Karpas-422 (cell line): ENCODE results near the gene EFNA5. TPM values are rescaled to one million over a fixed set of nuclear protein-coding genes. Genes with fewer than 3 reads are reported as not detected.

Experiments
- DNase-seq: peaks from one replicate; pipeline ENCODE4 v3.0.0-alpha.2; 2015
- H2AFZ ChIP-seq: fragments of 200-600 bp; sonication (generic); 2 replicates; pipeline ENCODE4 v1.6.1; 2014; ENCODE audit warnings: antibody characterized with exemption, low read length, mixed read lengths
- H3K27ac ChIP-seq: fragments of 200-600 bp; sonication (generic); 2 replicates; pipeline ENCODE4 v1.5.1; 2014; ENCODE audit warnings: mild to moderate bottlenecking, low read length, moderate library complexity
- H3K27me3 ChIP-seq: fragments of 200-600 bp; sonication (generic); 2 replicates; pipeline ENCODE4 v1.6.1; 2014; ENCODE audit warnings: low read length, mixed read lengths
- H3K36me3 ChIP-seq: fragments of 200-600 bp; sonication (generic); 2 replicates; pipeline ENCODE4 v1.6.1; 2014; ENCODE audit warnings: low read length, mixed read lengths; ENCODE audit not compliant: insufficient read depth
- H3K4me1 ChIP-seq: fragments of 200-600 bp; sonication (generic); 2 replicates; pipeline ENCODE4 v1.6.1; 2014; ENCODE audit warnings: mild to moderate bottlenecking, low read length, mixed read lengths
- H3K4me2 ChIP-seq: fragments of 200-600 bp; sonication (generic); 2 replicates; pipeline ENCODE4 v1.6.1; 2014; ENCODE audit warnings: low read length, low read depth, mild to moderate bottlenecking; ENCODE audit not compliant: poor library complexity, severe bottlenecking
- H3K4me3 ChIP-seq: fragments of 200-600 bp; sonication (generic); 2 replicates; pipeline ENCODE4 v1.5.1; 2014; ENCODE audit warnings: mild to moderate bottlenecking, antibody characterized with exemption, low read length, mixed read lengths
- H3K79me2 ChIP-seq: fragments of 200-600 bp; sonication (generic); 2 replicates; pipeline ENCODE4 v1.6.1; 2014; ENCODE audit warnings: mild to moderate bottlenecking, low read length, mixed read lengths
- H3K9ac ChIP-seq: fragments of 200-600 bp; sonication (generic); 2 replicates; pipeline ENCODE4 v1.6.0; 2014; ENCODE audit warnings: low read length
- H3K9me2 ChIP-seq: fragments of 200-600 bp; sonication (generic), shearing (Covaris generic); replicated peaks from 2 replicates; pipeline ENCODE4 v1.6.0; 2014; ENCODE audit warnings: mild to moderate bottlenecking, low read length, moderate library complexity; ENCODE audit not compliant: insufficient read depth
- H3K9me3 ChIP-seq: fragments of 300-700, 200-600 bp; sonication (generic); 2 replicates; pipeline ENCODE4 v1.6.1; 2014; ENCODE audit warnings: low read length, mixed read lengths
- H4K20me1 ChIP-seq: fragments of 200-600 bp; sonication (generic); 2 replicates; pipeline ENCODE4 v1.6.1; 2014; ENCODE audit warnings: mild to moderate bottlenecking, antibody characterized with exemption, low read length, low read depth; ENCODE audit not compliant: insufficient read depth
- total RNA-seq: library from RNA; depleted of rRNA; stranded (reverse); fragments of >200 nt; shearing (Covaris generic); gene quantifications from 2 replicates; pipeline ENCODE4 v1.2.3, GENCODE V29; 2014; ENCODE audit warnings: low replicate concordance

The EFNA5 gene
- total RNA-seq, 1 experiment from 2014 or later: not detected

DNA sequence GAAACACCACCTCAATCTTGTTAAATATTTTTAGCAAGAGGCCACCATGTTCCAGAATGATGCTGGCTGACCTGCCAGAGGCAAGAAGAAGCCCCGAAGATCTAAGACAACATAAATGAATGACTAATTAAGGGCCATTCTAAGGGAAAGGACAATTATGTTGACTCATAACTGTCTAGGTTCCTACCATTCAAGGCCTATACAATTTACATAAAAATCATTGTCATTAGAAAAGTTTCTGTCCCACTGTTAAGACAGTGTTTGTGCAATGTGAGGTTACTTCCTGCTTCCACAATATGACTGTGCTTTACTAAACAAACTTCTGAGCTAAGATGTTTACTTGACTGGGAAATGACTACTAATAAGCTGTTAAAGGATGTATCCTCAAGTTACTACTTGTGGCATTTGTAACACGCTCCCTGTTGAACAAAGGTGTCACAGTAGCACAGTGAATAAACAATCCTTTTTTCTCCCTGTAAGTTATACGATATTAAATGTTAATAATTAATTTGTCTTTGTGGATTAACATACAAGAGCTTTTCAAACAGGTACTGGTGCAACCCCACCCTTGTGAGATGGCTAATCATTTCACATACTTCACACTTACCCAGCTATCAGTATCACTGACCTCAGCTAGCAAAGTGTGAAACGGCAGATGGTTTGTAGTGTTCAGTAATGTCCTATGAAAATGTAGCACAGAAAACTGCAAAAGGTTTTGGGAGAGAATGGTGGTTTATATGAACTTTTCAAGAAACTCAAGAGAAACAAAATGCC lies 195.8 kb downstream of the EFNA5 start:
- no peaks in the 10 kb centered on the region for H3K9me2 ChIP-seq
- H3K27ac ChIP-seq: no peak overlapping the region
- H3K9me3 ChIP-seq: no peaks in the 10 kb centered on the region
- no peak overlapping the region for H3K4me2 ChIP-seq
- no peaks in the 10 kb centered on the region for H3K27me3 ChIP-seq
- H3K9ac ChIP-seq: no peak overlapping the region
- H3K36me3 ChIP-seq: no peaks in the 10 kb centered on the region
- no peak for DNase-seq
- no peak overlapping the region for H3K4me3 ChIP-seq
- no peaks in the 10 kb centered on the region for H4K20me1 ChIP-seq
- no peak overlapping the region for H2AFZ ChIP-seq
- H3K4me1 ChIP-seq: no peaks in the 10 kb centered on the region
- H3K79me2 ChIP-seq: no peaks in the 10 kb centered on the region

DNA sequence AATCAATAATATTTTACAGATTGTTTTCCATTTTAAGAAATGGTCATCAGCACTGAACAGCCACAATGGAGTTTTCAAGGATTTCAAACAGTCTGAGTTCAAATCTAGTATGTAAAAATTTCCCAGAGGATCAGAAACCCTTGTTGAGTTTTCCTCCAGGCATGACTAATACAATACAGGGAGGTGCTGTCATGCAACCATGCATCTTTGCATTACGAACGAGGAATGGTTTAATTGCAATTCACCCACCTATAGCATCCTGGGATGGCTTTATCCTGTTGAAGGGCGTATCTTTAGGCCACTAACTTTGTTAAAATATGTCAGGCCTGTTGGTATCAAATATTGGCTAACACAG lies 196.4 kb downstream of the EFNA5 start:
- no peak overlapping the region for H2AFZ ChIP-seq
- no peaks in the 10 kb centered on the region for H3K79me2 ChIP-seq
- no peak overlapping the region for H3K4me2 ChIP-seq
- no peak overlapping the region for H3K27ac ChIP-seq
- H4K20me1 ChIP-seq: no peaks in the 10 kb centered on the region
- H3K4me3 ChIP-seq: no peak overlapping the region
- no peaks in the 10 kb centered on the region for H3K27me3 ChIP-seq
- H3K4me1 ChIP-seq: no peaks in the 10 kb centered on the region
- no peak for DNase-seq
- no peaks in the 10 kb centered on the region for H3K9me2 ChIP-seq
- H3K36me3 ChIP-seq: no peaks in the 10 kb centered on the region
- H3K9ac ChIP-seq: no peak overlapping the region
- H3K9me3 ChIP-seq: no peaks in the 10 kb centered on the region

DNA sequence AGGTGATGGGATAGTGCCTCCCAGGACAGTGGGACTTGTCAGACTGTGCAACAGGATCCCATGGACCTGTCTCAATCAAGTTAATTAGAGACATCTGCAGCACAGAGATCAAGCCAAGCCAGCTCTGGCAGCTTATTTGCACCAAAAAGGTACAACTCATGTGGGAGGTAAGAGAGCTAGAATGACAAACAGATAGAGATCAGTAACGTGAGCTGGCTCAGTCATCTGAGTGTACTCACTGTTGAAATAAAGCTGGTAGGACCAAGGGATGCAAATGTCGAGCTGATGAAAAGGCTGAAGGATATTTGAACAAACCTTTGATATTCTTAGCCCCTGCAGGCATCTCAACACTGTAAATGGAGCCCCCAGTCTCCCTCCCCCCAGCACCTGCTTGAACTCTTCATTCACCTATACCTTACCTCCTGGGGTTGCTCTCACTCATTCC lies 198.1 kb downstream of the EFNA5 start:
- H2AFZ ChIP-seq: no peak overlapping the region
- H3K4me1 ChIP-seq: no peaks in the 10 kb centered on the region
- no peak for DNase-seq
- no peaks in the 10 kb centered on the region for H3K27me3 ChIP-seq
- no peaks in the 10 kb centered on the region for H3K79me2 ChIP-seq
- H4K20me1 ChIP-seq: no peaks in the 10 kb centered on the region
- no peaks in the 10 kb centered on the region for H3K9me2 ChIP-seq
- H3K4me2 ChIP-seq: no peak overlapping the region
- no peaks in the 10 kb centered on the region for H3K9me3 ChIP-seq
- no peak overlapping the region for H3K9ac ChIP-seq
- H3K27ac ChIP-seq: no peak overlapping the region
- H3K4me3 ChIP-seq: no peak overlapping the region
- no peaks in the 10 kb centered on the region for H3K36me3 ChIP-seq

DNA sequence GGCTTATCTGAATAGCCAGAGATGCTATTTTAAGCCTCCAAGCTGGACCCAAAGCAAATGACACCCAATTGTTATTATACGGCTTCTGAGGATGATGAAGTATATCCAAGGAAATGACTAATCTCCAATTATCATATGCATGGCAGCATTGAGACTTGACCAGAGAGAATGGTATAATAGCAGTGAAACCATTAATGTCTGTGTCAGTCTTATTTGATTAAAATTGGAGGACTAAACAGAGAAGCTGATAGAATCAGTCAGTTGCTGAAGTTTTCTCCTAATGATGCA lies 200.5 kb downstream of the EFNA5 start:
- Histone ChIP-seq H3K9me2 (no peaks in the 10 kb centered on the region), H3K9me3 (no peaks in the 10 kb centered on the region), H3K27me3 (no peaks in the 10 kb centered on the region), H3K4me1 (no peaks in the 10 kb centered on the region), H3K9ac (no peak overlapping the region), H3K79me2 (no peaks in the 10 kb centered on the region), H2AFZ (no peak overlapping the region), H3K4me2 (no peak overlapping the region), H3K4me3 (no peak overlapping the region), H4K20me1 (no peaks in the 10 kb centered on the region), H3K36me3 (no peaks in the 10 kb centered on the region), H3K27ac (no peak overlapping the region)
- no peak for DNase-seq

DNA sequence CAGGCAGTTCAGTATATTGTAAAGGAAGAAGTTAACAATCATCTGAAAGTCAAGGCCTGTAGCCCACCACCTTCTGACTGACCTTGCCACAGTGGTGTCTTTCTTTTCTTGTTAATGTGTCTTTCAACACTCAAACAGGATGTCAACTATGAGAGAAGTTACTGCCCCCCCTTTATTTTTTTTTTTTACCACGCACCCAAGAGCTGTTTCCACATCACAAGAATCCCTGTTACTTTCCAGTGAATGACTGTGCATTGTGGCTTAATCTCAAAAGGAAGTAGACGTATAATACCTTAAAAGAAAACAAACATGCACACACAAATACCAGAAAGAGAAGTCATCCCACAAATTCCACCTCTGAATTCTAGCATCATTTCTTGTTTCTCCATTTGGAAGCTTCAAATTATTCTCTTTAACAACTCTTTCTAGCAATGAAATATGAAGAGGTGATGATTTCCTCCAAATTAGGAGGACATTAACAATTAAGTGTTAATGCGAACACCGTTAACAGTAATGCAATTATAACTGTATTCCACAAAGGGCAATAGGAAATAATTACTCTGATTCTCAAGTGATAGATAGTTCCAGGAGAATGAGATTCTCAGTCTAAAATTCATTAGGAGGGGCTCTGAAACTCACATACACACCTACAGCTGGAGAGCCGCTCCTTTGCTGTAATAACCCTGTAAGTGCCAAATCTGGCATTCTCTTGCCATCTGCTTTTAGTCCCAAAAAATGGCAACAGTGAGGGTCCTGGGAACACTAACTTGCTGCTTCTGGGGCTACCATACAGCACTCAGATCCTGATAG lies 201.0 kb downstream of the EFNA5 start:
- no peaks in the 10 kb centered on the region for H3K9me2 ChIP-seq
- no peak overlapping the region for H3K9ac ChIP-seq
- H3K79me2 ChIP-seq: no peaks in the 10 kb centered on the region
- no peak for DNase-seq
- H3K27ac ChIP-seq: no peak overlapping the region
- no peak overlapping the region for H3K4me3 ChIP-seq
- no peaks in the 10 kb centered on the region for H3K36me3 ChIP-seq
- no peak overlapping the region for H2AFZ ChIP-seq
- no peak overlapping the region for H3K4me2 ChIP-seq
- H3K4me1 ChIP-seq: no peaks in the 10 kb centered on the region
- H3K9me3 ChIP-seq: no peaks in the 10 kb centered on the region
- H4K20me1 ChIP-seq: no peaks in the 10 kb centered on the region
- H3K27me3 ChIP-seq: no peaks in the 10 kb centered on the region

DNA sequence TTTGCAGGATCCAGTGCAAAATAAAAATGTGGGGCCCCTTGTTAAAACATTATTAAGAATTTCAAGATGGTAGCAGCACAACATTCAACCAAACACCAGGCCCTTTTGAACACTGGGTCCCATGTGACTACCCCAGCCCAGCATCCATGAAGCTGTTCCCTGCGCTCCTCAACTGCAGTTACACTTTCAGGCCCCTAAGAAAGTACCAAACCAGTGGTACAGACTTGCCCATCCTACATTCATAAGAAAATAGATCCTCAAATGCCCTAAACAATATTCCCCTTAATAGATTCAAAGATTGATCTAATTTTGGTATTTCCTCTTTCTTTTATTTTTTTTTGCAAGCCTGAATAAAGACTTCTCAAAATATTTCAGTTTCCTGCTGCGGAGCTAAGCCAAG lies 201.7 kb downstream of the EFNA5 start:
- Histone ChIP-seq H3K4me3 (no peak overlapping the region), H3K9me3 (no peaks in the 10 kb centered on the region), H3K79me2 (no peaks in the 10 kb centered on the region), H3K4me2 (no peak overlapping the region), H3K9ac (no peak overlapping the region), H3K9me2 (no peaks in the 10 kb centered on the region), H3K4me1 (no peaks in the 10 kb centered on the region), H3K27me3 (no peaks in the 10 kb centered on the region), H4K20me1 (no peaks in the 10 kb centered on the region), H3K36me3 (no peaks in the 10 kb centered on the region), H2AFZ (no peak overlapping the region), H3K27ac (no peak overlapping the region)
- no peak for DNase-seq

DNA sequence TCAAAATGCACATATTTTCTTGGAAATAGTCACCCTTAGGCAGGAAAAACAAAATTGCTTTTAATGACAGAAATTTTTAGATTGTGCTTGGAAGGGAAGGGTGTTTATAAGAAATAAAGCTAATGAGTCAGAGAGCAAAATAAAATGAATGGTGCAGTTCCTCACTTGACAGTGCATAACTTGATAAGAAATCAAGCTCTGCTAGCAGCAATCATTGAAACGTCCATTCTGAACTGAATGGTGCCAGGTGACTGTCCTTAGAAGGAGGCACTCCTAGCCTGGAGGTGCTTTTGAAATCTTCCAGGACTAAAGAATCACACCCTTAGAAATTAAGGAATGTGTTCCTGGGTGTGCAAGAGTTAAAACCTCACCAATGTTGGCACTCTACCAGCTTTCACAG lies 202.5 kb downstream of the EFNA5 start:
- no peaks in the 10 kb centered on the region for H3K9me3 ChIP-seq
- no peaks in the 10 kb centered on the region for H3K9me2 ChIP-seq
- H3K4me2 ChIP-seq: no peak overlapping the region
- H3K9ac ChIP-seq: no peak overlapping the region
- no peak overlapping the region for H3K27ac ChIP-seq
- no peaks in the 10 kb centered on the region for H3K79me2 ChIP-seq
- no peaks in the 10 kb centered on the region for H4K20me1 ChIP-seq
- no peaks in the 10 kb centered on the region for H3K4me1 ChIP-seq
- no peaks in the 10 kb centered on the region for H3K36me3 ChIP-seq
- no peaks in the 10 kb centered on the region for H3K27me3 ChIP-seq
- H3K4me3 ChIP-seq: no peak overlapping the region
- H2AFZ ChIP-seq: no peak overlapping the region
- DNase-seq: no peak

DNA sequence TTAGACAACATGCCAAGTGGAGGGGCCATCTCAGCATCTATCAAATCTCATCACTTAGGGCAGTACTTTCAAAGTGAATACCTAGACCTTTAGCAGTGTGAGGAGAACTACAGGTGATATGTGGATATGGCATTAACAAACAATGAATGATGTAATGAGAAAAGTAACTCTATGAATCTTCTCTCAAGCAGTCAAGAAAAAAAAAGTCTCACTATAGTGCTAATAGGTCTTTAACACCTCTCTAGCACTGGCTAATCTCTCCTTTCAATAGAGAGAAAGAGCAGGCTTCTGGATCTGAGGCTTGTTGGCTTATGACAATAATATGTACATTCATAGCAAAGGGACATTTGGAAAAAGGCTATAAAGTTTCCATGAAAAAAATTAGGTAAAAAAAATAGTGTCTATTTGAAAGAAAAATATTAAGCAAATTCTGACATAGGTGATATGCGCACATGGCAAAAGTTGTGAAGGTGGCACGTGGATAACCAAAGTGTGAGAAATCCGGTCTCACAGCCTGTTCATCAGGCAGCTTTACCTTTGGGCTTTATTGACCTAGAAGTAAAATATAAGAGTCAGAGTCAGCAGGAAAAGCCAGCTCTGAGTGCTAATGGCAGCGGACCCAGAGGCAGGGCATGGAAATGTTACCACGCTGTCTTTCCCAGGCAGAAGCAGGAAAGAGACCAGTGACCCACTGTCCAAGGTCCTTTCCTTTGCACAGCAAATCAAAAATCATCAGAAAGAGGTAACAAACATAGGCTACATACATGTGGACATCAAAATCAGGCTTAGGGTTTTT lies 203.4 kb downstream of the EFNA5 start:
- Histone ChIP-seq H3K9me2 (no peaks in the 10 kb centered on the region), H3K9ac (no peak overlapping the region), H3K4me1 (no peaks in the 10 kb centered on the region), H3K36me3 (no peaks in the 10 kb centered on the region), H3K4me3 (no peak overlapping the region), H4K20me1 (no peaks in the 10 kb centered on the region), H2AFZ (no peak overlapping the region), H3K9me3 (no peaks in the 10 kb centered on the region), H3K4me2 (no peak overlapping the region), H3K27ac (no peak overlapping the region), H3K79me2 (no peaks in the 10 kb centered on the region), H3K27me3 (no peaks in the 10 kb centered on the region)
- DNase-seq: no peak
